ACHN (cell line): Measurements from ENCODE around the gene IFIT5.

Experiments used
- DNase-seq: peaks from one replicate; pipeline ENCODE4 v3.0.0-alpha.2; 2015
- in situ Hi-C: cut with HindIII; loops from 2 replicates; pipeline ENCODE4 v1.10.0; 2017; ENCODE audit warnings: low sequenced_read_pairs, low pct_ligation_motif_present, low pct_unique_long_range_greater_than_20kb

Gene IFIT5, protein sequence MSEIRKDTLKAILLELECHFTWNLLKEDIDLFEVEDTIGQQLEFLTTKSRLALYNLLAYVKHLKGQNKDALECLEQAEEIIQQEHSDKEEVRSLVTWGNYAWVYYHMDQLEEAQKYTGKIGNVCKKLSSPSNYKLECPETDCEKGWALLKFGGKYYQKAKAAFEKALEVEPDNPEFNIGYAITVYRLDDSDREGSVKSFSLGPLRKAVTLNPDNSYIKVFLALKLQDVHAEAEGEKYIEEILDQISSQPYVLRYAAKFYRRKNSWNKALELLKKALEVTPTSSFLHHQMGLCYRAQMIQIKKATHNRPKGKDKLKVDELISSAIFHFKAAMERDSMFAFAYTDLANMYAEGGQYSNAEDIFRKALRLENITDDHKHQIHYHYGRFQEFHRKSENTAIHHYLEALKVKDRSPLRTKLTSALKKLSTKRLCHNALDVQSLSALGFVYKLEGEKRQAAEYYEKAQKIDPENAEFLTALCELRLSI

DNA sequence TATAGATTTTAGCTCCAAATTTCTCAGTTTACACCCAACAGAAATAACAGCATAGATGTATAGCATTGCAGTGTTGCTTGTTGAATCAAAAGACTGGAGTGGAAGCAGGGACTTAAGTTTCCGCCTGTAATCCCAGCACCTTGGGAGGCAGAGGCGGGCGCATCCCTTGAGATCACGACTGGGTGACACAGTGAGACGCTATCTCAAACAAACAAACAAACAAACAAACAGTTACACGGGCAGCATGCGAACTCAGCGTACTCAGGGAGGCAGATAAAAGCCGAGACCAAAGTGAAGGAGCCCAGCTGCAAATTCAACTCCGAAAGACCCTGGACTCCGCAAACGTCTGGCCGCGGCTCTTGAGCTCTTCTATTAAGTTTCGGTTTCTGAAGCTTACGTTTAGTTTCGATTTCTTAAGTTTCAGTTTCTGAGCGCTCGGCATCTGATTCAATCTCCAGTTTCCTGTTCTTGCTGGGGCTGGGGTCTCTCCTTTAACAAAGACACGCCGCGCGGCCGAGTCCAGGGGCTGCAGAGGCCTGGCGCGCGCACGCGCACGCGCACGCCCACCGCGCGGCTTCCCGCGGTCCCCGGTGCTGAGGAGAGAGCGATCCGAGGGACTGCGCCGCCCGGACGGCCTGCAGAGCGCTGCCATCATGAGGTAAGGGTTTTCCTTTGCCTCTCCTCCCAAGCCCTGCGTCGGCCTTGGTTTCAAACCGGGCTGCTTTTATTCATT, at the start of gene IFIT5:
Gene IFIT5 (plus strand): TSS at position 423 of the 733 bp plus-strand sequence. CDS start 231 bp downstream, at position 654.
- peak; percentile 77 for DNase-seq
- in situ Hi-C loops = loop anchor here (25.0 kb wide), 1 partner anchor 148 kb away; no protein-coding TSS in a partner anchor

DNA sequence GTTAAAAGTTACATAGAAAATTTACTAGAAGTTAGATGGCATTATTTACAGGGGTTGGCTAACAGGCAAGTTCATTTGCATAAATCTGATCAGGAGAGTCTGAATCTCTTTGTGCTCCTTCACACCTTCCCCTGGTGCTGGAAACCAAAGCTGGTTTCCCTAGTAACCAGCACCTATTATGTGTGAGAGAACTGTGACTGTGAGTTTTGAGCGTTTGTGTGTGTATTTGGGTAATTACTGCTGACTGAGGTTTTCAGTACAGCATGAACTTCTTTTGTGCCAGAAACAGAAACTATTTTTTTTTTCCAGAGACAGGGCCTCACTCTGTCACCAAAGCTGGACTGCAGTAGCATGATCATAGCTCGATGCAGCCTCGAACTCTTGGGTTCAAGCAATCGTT, 46.8 kb upstream of the IFIT5 start:
- in situ Hi-C loops = no loop called here
- no peak for DNase-seq

DNA sequence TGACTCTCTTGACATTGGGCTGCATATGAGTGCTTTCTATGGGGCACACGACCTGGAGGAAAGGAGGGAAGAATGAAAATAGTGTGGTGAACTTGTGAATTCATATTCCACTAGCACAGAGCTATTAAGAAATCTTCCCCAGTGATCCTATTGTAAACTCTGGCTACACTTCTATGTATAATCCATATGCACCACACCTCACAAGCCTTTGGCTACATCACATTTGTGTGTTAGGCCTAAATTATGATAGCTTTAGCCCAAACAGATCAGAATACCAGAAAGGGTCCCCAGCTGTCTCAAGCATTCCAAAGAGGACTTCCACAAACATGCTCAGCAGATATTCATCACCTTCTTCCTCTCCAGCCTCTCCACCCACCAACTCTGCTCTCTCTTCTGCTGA, 46.2 kb upstream of the IFIT5 start:
- no peak for DNase-seq
- in situ Hi-C loops = no loop called here

DNA sequence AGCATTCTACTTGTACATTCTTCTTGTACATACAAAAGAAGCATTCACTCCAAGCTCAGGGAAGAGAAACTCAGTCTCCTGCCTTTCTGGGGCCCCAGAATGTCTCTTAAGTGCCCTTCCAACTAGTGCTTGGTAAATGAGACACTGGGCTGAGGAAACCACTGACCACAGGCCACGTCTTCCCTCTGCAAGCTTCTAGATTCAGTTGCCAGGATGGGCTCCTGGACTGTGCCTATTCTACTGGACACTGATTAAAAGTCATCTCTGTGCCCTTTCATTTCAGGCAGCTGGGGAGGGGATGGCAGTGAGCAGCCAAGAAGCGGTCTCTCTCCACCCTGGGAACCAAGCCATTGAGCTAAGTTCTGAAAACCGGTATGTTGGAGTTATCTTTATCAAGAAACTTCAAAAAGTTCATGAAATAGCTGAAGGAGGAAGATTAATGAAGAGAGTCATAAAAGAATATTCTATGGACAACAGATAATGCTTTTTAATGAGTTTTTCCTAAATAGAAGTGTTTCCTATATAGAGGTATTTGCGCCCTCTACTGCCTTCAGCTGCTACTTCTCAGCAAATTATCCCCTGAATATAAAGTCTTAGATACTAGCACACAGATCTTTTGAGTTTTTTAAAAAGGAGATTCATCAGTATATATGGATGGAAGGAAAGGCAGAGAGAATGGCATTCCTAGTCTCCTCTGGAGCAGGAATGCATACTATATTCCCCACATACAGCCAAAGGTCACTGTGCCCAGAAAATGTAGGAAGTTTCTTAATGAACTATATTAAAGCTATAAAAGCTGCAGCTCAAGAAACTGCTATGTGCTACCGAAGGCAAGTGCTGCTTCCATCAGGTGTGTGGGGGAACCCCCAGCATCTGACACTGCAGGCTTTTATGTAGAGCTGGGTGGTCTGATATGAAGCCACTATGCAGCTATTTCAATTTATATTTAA, 44.9 kb upstream of the IFIT5 start:
- in situ Hi-C loops = no loop called here
- peak; percentile 50 for DNase-seq

DNA sequence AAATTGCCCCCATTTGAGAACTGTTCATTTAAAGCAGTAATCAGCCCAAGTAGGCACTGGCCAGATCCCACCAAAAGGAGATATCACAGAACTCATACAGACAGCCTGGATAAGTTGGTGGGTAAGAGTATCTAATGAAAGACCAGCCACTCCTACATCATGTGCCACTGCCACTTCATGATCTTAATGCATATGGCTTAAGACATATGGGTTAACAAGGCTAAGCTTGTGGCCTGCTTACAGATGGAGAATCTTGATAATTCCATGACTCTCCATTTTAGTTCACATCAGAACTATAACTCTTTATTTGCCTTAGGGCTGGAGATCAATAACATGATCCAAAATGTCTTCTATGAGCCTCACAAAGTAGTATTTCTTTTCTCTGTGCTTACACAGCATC, 43.3 kb upstream of the IFIT5 start:
- in situ Hi-C loops = no loop called here
- no peak for DNase-seq

DNA sequence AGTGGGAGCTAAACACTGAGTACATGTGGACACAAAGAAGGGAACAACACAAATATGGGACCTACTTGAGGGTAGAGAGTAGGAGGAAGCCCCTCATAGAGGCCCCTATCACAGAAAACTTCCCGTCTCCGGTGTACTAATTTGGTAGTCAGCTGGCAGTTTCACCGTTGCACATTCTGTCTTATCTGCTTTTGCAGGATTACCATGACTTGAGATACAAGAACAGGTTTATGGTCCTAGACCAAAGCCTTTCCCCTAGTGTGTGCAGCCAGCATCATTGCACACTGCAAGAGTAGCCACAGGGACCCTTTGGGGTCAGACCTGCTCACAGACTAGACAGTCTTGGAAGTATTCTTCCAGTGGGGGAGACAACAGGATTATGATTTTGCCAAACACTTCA, 42.4 kb upstream of the IFIT5 start:
- in situ Hi-C loops = no loop called here

DNA sequence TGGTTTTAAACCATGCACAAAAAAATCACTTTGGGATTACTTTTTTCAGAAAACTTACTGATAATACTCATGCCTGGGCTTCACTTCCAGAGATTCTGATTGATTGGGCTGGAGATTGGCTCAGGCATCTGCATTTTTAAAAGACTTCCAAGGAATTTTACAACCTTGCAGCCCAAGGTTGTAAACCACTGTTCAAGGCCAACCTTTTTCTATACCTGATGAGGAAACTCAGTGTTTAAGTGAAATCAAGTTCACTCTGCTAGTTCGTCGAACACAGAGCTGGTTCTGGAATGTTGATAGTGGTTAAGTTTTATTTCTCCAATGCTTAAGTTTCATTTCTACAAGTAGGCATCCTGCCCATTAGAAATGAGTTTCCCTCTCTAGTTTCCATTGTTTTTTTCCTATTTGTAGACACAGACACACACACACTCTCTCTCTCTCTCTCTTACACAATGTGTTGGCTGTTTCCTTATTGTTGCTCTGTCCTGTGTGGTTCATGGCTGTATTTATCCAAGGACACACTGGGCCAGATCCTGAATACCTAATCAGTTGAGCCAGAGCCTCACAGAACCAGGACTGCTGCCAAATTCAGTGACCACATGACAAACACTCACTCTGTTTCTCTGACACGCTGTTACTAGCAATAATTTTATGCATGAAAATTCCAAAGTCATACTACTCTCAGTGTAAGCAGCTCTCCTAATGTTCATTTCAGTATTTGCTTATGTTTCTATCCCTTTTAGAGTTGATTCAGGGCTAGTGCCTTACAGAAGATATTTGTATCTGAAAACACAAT, 40.3 kb upstream of the IFIT5 start:
- DNase-seq = peak; percentile 48
- in situ Hi-C loops = no loop called here

More for the DNA sequence above, 42.4 kb upstream of the IFIT5 start:
- DNase-seq = no peak

DNA sequence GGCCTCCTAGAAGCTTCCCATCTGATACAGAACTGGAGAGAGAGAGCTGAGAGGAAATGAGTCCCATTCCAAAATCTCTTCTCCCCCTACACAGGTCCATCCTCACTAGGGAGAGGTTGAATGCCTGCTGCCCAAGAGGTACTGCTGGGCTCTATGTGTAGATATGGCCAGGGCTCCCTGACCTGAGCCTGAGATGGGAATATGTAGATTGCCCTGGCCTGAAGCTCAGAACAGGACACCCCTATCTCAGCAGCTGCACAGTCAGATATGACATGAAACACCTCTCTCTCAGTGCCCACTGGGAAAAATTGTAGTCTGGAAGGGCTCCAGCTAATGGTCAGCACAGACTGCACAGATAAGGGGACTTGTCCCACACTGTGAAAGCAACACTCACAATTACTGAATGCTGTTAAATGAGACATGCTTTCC, 39.6 kb upstream of the IFIT5 start:
- in situ Hi-C loops = no loop called here
- DNase-seq = no peak

DNA sequence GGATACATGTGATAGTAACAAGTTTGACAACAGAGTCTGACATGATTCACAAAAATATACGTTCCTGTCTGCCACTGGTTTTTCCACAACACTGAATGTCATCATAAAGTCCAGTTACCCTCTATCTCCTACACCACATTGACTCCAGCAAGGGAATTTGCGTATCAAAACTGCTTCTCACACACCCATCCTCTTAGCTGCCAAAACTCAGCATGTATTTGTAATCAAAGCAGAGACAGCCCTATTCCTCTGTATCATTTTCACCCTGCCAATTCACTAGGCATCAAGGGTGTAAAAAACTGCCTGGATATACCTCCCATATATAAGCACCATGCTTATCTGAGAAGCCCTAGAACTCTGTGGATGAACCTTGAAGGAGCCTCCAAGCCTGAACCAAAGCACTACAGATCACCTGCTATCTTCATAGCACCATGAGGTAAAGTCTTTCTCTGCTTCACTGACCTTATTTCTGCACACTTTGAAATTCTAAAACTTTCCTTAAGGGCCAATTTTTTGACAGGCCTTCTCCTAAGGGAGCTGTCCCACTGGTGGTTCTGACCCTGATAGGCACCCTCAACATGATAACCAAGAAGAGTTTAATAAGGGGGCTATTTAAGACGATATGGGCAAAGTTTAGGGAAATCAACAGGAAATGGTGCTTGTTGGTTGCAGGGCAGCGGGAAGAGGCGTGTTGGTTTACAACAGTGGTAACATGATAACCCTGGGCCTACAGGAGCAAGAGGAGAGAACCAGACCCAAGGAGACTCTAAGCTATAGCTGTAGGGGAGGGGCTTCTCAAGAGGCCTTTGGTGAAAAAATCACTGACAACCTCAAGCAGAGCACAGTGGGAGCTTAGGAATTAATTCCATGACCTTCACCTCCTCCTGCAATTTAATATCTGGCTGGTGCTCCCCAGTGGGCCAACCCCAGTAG, 36.4 kb upstream of the IFIT5 start, which contains the start of gene IFIT1B:
Gene IFIT1B (plus strand): TSS at position 352 of the 933 bp plus-strand sequence. CDS start 80 bp downstream, at position 432.
- DNase-seq = no peak
- in situ Hi-C loops = no loop called here

DNA sequence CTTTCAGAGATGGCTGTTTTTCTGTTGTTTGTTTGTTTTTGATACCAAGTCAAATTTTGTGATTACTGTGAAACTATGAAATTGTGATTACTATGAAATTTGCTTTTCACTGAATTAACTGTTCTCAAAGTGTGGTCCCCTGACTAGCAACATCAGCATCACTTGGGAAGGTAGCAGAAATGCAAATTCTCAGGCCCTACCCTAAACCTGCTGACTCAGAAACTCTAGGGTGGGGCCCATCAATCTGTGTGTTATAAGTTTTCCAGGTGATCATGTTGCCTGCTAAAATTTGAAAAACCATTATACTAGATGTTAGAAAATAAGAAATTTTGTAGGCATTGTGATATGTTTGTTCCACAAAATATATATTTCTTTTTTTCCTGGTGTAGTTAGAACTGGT, 35.3 kb upstream of the IFIT5 start:
- DNase-seq = no peak
- in situ Hi-C loops = no loop called here

DNA sequence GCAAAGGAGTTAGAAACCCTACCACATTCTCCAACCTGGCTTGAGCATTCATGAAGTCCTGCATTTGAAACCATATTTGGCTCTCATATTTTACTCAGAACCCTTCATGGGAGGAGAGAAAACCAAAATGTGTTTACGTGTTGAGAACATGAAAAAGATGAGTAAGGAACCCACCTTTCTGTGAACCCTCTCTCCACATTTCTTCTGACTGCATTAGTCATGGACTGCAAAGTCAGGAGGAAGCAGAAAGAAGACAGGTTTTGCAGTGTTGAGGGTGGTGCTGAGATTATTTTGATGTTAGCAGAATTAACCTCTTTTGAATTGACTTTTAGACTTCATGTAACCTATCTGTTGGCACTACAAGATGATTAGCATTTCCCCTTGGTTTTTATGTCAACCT, 31.6 kb upstream of the IFIT5 start:
- no peak for DNase-seq
- in situ Hi-C loops = no loop called here

DNA sequence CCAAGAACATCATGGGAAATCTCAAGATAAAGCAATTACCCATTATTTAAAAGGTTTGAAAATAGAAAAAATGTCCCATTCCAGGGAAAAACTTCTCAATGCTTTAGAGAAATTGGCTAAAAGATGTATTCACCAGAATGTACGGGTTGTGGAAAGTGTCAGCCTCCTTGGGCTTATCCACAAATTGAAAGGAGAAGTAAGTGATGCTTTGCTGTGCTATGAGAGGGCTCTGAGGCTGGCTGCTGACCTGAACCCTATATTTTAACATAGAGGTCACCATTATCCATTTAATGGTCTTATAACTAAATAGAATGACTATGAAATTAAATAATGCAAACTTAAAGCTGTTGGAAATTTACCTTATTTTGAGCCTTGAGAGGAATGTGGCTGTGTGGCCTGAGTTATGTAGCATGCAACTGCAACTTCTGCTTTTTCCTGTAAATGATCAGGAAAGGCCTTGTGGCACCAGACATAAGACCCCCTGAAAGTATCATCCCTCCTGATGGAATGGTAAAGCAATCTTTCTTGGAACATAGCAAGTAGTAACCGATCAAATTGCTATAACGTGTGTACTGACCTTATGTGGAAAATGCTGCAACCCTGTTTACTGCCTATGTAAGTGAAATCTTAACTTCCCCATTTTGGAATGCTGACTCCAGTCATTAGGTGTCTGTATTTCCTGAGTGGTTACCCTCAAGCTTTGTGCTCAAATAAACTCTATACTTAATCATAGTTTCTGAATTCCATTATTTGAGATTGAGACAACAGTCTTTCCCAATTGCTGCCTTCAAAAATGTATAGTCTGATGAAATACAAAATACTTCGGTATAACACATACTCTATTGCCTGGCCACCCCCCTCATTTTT, 29.7 kb upstream of the IFIT5 start:
- no peak for DNase-seq
- in situ Hi-C loops = no loop called here

DNA sequence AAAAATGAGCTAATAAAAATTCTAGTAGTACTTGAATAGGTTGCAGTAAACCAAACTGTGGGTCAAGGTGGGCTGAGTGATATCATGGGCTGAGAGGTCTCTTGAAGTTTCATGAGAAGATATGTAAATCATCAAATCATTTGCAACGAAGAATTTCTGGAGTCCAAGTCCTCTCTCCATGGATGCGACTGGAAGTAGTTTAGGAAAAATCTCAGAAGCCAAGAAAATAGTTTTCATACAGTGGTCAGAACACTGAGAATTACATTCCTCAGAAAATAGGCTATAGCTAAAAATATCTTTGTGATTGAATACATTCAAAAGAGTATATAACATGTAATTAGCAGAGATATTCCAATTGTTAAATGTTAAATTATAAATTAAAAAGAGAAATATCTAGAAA, 25.6 kb upstream of the IFIT5 start:
- no peak for DNase-seq
- in situ Hi-C loops = no loop called here

DNA sequence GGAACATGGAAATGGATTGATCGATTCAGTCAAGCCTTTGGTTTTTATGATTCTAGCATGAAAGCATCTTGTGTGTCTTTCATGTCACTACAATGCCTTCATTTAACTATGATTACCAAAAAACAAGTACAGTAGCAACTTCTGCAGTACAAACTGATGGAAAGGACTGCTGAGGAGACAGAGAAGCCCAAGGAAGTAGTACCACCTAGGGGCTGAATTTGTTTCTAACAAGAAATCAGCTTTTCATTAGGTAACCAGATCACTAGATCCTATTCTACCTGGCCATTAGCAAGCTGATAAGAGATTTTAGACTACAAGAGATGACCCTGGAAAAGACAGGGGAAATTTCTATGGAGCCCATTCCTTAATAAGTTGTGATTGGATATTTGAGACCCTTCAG, 25.1 kb upstream of the IFIT5 start:
- in situ Hi-C loops = no loop called here

DNA sequence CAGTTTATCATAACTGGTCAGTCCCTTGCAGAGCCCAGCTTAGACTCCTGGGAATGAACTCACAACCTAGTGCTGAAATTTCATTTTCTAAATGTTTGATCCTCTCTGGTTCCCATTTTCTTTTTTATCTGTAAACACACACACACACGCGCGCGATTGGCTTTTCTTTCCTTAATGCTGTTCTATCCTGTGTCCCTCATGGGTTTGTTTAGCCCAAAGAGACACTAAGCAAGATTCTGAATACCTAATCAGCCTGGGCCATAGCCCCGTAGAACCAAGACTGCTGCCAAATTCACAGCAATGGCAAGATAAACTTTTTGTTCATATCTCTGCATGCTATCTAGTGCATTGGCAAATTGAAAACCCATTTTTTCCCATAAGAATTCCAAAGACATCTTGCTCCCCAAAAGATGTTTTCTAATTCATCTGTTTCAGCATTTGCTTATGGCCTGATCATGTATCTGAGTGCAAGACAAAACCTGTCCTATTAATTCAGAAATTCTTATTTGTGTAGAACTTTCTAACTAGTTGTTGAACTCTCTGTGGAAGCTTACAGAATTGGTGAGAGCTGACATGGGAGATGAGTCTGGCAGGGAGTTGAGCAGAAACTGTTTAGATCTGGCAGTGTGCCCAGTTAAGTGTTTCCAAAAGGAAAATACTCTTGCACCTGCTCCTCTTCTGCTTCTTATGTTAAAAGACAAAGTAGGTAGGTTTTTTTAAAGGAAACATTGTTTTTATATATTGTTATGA, 23.7 kb upstream of the IFIT5 start:
- in situ Hi-C loops = no loop called here
- DNase-seq = no peak

More for the DNA sequence above, 25.1 kb upstream of the IFIT5 start:
- DNase-seq = peak; percentile 63
